Astrocyte (in vitro differentiated cells and primary cell): ENCODE results near the gene KRT71. TPM values are rescaled to one million over a fixed set of nuclear protein-coding genes. Genes with fewer than 3 reads are reported as not detected.

ENCODE experiments used
- DNase-seq: peaks from one replicate; pipeline ENCODE4 v3.0.0-alpha.2; 2010; ENCODE audit warnings: low read depth
- FAIRE-seq: peaks from 2 replicates; lab custom pipeline; 2011; peaks lifted over from hg19 to GRCh38; lab: Jason Lieb, UNC
- H2AFZ ChIP-seq: 2 replicates; pipeline ENCODE4 v1.6.0; 2012; ENCODE audit warnings: low read depth, low read length, inconsistent platforms
- H3K27ac ChIP-seq: 2 replicates; pipeline ENCODE4 v1.5.1; 2011; ENCODE audit warnings: low read depth, low read length, inconsistent platforms
- H3K27me3 ChIP-seq: 2 replicates; pipeline ENCODE4 v1.6.0; 2011; ENCODE audit warnings: low read length, inconsistent platforms; ENCODE audit not compliant: insufficient read depth
- H3K36me3 ChIP-seq: 2 replicates; pipeline ENCODE4 v1.5.1; 2011; ENCODE audit warnings: low read length, inconsistent platforms; ENCODE audit not compliant: insufficient read depth
- H3K4me1 ChIP-seq: 2 replicates; pipeline ENCODE4 v1.5.1; 2011; ENCODE audit warnings: low read length, inconsistent platforms; ENCODE audit not compliant: insufficient read depth
- H3K4me2 ChIP-seq: 2 replicates; pipeline ENCODE4 v1.6.0; 2012; ENCODE audit warnings: low read length, inconsistent platforms
- H3K4me3 ChIP-seq: 2 replicates; pipeline ENCODE4 v1.5.1; 2011; ENCODE audit warnings: low read depth, mild to moderate bottlenecking, low read length, inconsistent platforms; ENCODE audit not compliant: insufficient read depth
- H3K79me2 ChIP-seq: 2 replicates; pipeline ENCODE4 v1.6.0; 2012; ENCODE audit warnings: mild to moderate bottlenecking, low read length, inconsistent platforms; ENCODE audit not compliant: insufficient read depth
- H3K9ac ChIP-seq: 2 replicates; pipeline ENCODE4 v1.6.0; 2012; ENCODE audit warnings: mild to moderate bottlenecking, low read length, inconsistent platforms
- H3K9me3 ChIP-seq: 2 replicates; pipeline ENCODE4 v1.5.1; 2012; ENCODE audit warnings: low read depth, mild to moderate bottlenecking, low read length, inconsistent platforms; ENCODE audit not compliant: insufficient read depth
- H4K20me1 ChIP-seq: 2 replicates; pipeline ENCODE4 v1.6.0; 2012; ENCODE audit warnings: low read length, inconsistent platforms; ENCODE audit not compliant: insufficient read depth
- H3K27ac Mint-ChIP-seq: one replicate; pipeline ENCODE4 v1.8.0; 2021; ENCODE audit warnings: mild to moderate bottlenecking, mixed read lengths; ENCODE audit not compliant: unreplicated experiment
- H3K27me3 Mint-ChIP-seq: one replicate; pipeline ENCODE4 v1.8.0; 2021; ENCODE audit warnings: low read depth, mixed read lengths; ENCODE audit not compliant: unreplicated experiment
- H3K36me3 Mint-ChIP-seq: one replicate; pipeline ENCODE4 v1.8.0; 2021; ENCODE audit warnings: low read depth, mixed read lengths; ENCODE audit not compliant: unreplicated experiment
- H3K4me1 Mint-ChIP-seq: one replicate; pipeline ENCODE4 v1.8.0; 2021; ENCODE audit warnings: low read depth, mixed read lengths; ENCODE audit not compliant: unreplicated experiment
- H3K4me3 Mint-ChIP-seq: one replicate; pipeline ENCODE4 v1.8.0; 2021; ENCODE audit warnings: mild to moderate bottlenecking, moderate library complexity, mixed read lengths; ENCODE audit not compliant: unreplicated experiment
- H3K9me3 Mint-ChIP-seq: one replicate; pipeline ENCODE4 v1.8.0; 2021; ENCODE audit warnings: mild to moderate bottlenecking, mixed read lengths; ENCODE audit not compliant: unreplicated experiment
- CTCF ChIP-seq: IDR thresholded peaks from 2 replicates; pipeline ENCODE4 v1.5.1; 2011; ENCODE audit warnings: low read depth, mild to moderate bottlenecking, inconsistent platforms, low read length, moderate library complexity; ENCODE audit not compliant: insufficient read depth
- EZH2 ChIP-seq: IDR thresholded peaks from 2 replicates; pipeline ENCODE4 v1.6.1; 2012; ENCODE audit warnings: mild to moderate bottlenecking, low read length, inconsistent platforms; ENCODE audit not compliant: insufficient read depth
- total RNA-seq: library from RNA; stranded (reverse); gene quantifications from 2 replicates; pipeline ENCODE4 v1.2.1, GENCODE V29; 2021

Gene KRT71
- total RNA-seq, 1 donor from 2014 or later: not detected

- H3K4me3 Mint-ChIP-seq: no peak overlapping the region
- no peak overlapping the region for H3K27ac Mint-ChIP-seq
- Histone ChIP-seq H4K20me1 (no peaks in the 10 kb centered on the region), H3K4me3 (no peak overlapping the region), H3K9ac (no peak overlapping the region), H3K4me1 (no peaks in the 10 kb centered on the region), H2AFZ (no peak overlapping the region), H3K4me2 (no peak overlapping the region), H3K9me3 (no peaks in the 10 kb centered on the region), H3K27ac (no peak overlapping the region), H3K36me3 (no peaks in the 10 kb centered on the region), H3K79me2 (no peaks in the 10 kb centered on the region), H3K27me3 (peaks cover 6% of the 10 kb centered on the region)
- FAIRE-seq (no peak), DNase-seq (no peak)
- TF ChIP-seq EZH2 (no peak), CTCF (no peak)
- H3K27me3 Mint-ChIP-seq: peaks cover 49% of the 10 kb centered on the region
- H3K9me3 Mint-ChIP-seq: peaks cover 3% of the 10 kb centered on the region
- H3K4me1 Mint-ChIP-seq: peaks cover 7% of the 10 kb centered on the region
- no peaks in the 10 kb centered on the region for H3K36me3 Mint-ChIP-seq
Measured at GRCh38 chr12:52543985-52544883, 8.7 kb downstream of the KRT71 start.

GRCh38 chr12:52542785-52543318 lies 10.1 kb downstream of the KRT71 start:
- H3K9ac ChIP-seq: no peak overlapping the region
- Mint-ChIP-seq H3K27me3 (peaks cover 36% of the 10 kb centered on the region), H3K27ac (no peak overlapping the region), H3K4me1 (peaks cover 14% of the 10 kb centered on the region), H3K4me3 (no peak overlapping the region), H3K36me3 (no peaks in the 10 kb centered on the region), H3K9me3 (peaks cover 3% of the 10 kb centered on the region)
- DNase-seq: no peak
- no peaks in the 10 kb centered on the region for H3K79me2 ChIP-seq
- TF ChIP-seq CTCF (no peak), EZH2 (no peak)
- H2AFZ ChIP-seq: no peak overlapping the region
- H3K27ac ChIP-seq: no peak overlapping the region
- H3K4me3 ChIP-seq: no peak overlapping the region
- H3K4me2 ChIP-seq: no peak overlapping the region
- H3K36me3 ChIP-seq: no peaks in the 10 kb centered on the region
- no peak for FAIRE-seq
- no peaks in the 10 kb centered on the region for H4K20me1 ChIP-seq
- H3K4me1 ChIP-seq: no peaks in the 10 kb centered on the region
- no peaks in the 10 kb centered on the region for H3K9me3 ChIP-seq
- peaks cover 6% of the 10 kb centered on the region for H3K27me3 ChIP-seq
